Myocyte (in vitro differentiated cells): ENCODE results near the gene NUCB1. TPM values are rescaled to one million over a fixed set of nuclear protein-coding genes. Genes with fewer than 3 reads are reported as not detected.

Experiments
- total RNA-seq: library from RNA; depleted of rRNA; stranded (reverse); fragments of >200 nt; gene quantifications from 2 replicates; pipeline ENCODE4 v1.2.3, GENCODE V29; 2014

Gene NUCB1
- total RNA-seq, 1 donor from 2014 or later: 199 TPM

Other genes starting within 250 kb of the NUCB1 start
- 0.08 and 0.42 TPM in 2 replicates for gene NTN5, start 227.3 kb upstream of the NUCB1 start, total RNA-seq
- not detected in 2 replicates for gene FUT2, start 204.3 kb upstream of the NUCB1 start, total RNA-seq
- 8.7 and 16.2 TPM in 2 replicates for gene MAMSTR, start 180.6 kb upstream of the NUCB1 start, total RNA-seq
- 0.05 TPM in 2 replicates for gene RASIP1, start 159.7 kb upstream of the NUCB1 start, total RNA-seq
- gene IZUMO1, start 153.4 kb upstream of the NUCB1 start, total RNA-seq: 0.08 TPM in 1 of 2 replicates, not detected in the other
- 0.03 and 0.05 TPM in 2 replicates for gene FUT1, start 147.7 kb upstream of the NUCB1 start, total RNA-seq
- not detected in 2 replicates for gene FGF21, start 144.8 kb upstream of the NUCB1 start, total RNA-seq
- gene BCAT2, start 89.3 kb upstream of the NUCB1 start, total RNA-seq: 29.7 and 34.1 TPM in 2 replicates
- gene HSD17B14, start 63.8 kb upstream of the NUCB1 start, total RNA-seq: 0.59 TPM in 1 of 2 replicates, not detected in the other
- 25.5 and 29.5 TPM in 2 replicates for gene PLEKHA4, start 31.7 kb upstream of the NUCB1 start, total RNA-seq
- 62.2 and 81.7 TPM in 2 replicates for gene PPP1R15A, start 27.9 kb upstream of the NUCB1 start, total RNA-seq
- not detected in 2 replicates for gene TULP2, start 1.6 kb upstream of the NUCB1 start, total RNA-seq
- gene DHDH, start 33.4 kb downstream of the NUCB1 start, total RNA-seq: 0.32 TPM in 1 of 2 replicates, not detected in the other
- gene BAX, start 54.6 kb downstream of the NUCB1 start, total RNA-seq: 59.7 and 78.0 TPM in 2 replicates
- 1,692 and 1,792 TPM in 2 replicates for gene FTL, start 65.0 kb downstream of the NUCB1 start, total RNA-seq
- 358 and 408 TPM in 2 replicates for gene GYS1, start 93.0 kb downstream of the NUCB1 start, total RNA-seq
- 94.7 and 106 TPM in 2 replicates for gene RUVBL2, start 93.6 kb downstream of the NUCB1 start, total RNA-seq
- not detected in 2 replicates for gene LHB, start 116.8 kb downstream of the NUCB1 start, total RNA-seq
- not detected in 2 replicates for gene CGB3, start 124.0 kb downstream of the NUCB1 start, total RNA-seq
- not detected in 2 replicates for gene CGB2, start 131.6 kb downstream of the NUCB1 start, total RNA-seq
- not detected in 2 replicates for gene CGB1, start 136.6 kb downstream of the NUCB1 start, total RNA-seq
- gene CGB5, start 143.5 kb downstream of the NUCB1 start, total RNA-seq: not detected in 2 replicates
- not detected in 2 replicates for gene CGB8, start 148.8 kb downstream of the NUCB1 start, total RNA-seq
- 0.29 TPM in 1 of 2 replicates, not detected in the other for gene CGB7, start 157.4 kb downstream of the NUCB1 start, total RNA-seq
- not detected in 2 replicates for gene NTF4, start 164.5 kb downstream of the NUCB1 start, total RNA-seq
- 0.21 and 1.3 TPM in 2 replicates for gene KCNA7, start 172.4 kb downstream of the NUCB1 start, total RNA-seq
- gene SNRNP70, start 185.1 kb downstream of the NUCB1 start, total RNA-seq: 312 and 331 TPM in 2 replicates
- gene LIN7B, start 214.1 kb downstream of the NUCB1 start, total RNA-seq: 22.1 and 44.2 TPM in 2 replicates
- not detected in 2 replicates for gene C19orf73, start 218.8 kb downstream of the NUCB1 start, total RNA-seq
- 10.2 and 12.5 TPM in 2 replicates for gene PPFIA3, start 219.2 kb downstream of the NUCB1 start, total RNA-seq